GM18505 (cell line): ENCODE measurements around the gene PRSS23.
A peak's percentile ranks its signal among the peaks of the same experiment; 100 is the strongest.

Experiments used
- ATAC-seq: cut with Tn5 transposase; IDR thresholded peaks from one replicate; pipeline ENCODE4 v1.9.1; 2021; ENCODE audit not compliant: unreplicated experiment
- POLR2A ChIP-seq: IDR thresholded peaks from 4 replicates; pipeline ENCODE4 v1.6.1; 2011; ENCODE audit warnings: borderline replicate concordance; ENCODE audit not compliant: insufficient read depth, insufficient read length; ENCODE audit errors: extremely low read depth

The PRSS23 gene

GRCh38 chr11:86799680-86800075 lies 664 bp upstream of the PRSS23 start:
- no peak for TF ChIP-seq POLR2A
- ATAC-seq: no peak

GRCh38 chr11:86800960-86801272 lies 574 bp downstream of the PRSS23 start:
- ATAC-seq: no peak
- TF ChIP-seq POLR2A: no peak

GRCh38 chr11:86801364-86801763 lies 1.0 kb downstream of the PRSS23 start:
- TF ChIP-seq POLR2A: no peak
- ATAC-seq: no peak

- TF ChIP-seq POLR2A: no peak
- ATAC-seq: no peak
Measured at GRCh38 chr11:86802146-86802545, 1.8 kb downstream of the PRSS23 start.

GRCh38 chr11:86802601-86803051 lies 2.3 kb downstream of the PRSS23 start:
- peak; percentile 42 for ATAC-seq
- TF ChIP-seq POLR2A: no peak

GRCh38 chr11:86803136-86804045 lies 3.0 kb downstream of the PRSS23 start:
- no peak for ATAC-seq
- no peak for TF ChIP-seq POLR2A

- no peak for ATAC-seq
Measured at GRCh38 chr11:86804951-86805350, 4.6 kb downstream of the PRSS23 start.

GRCh38 chr11:86805873-86806310 lies 5.5 kb downstream of the PRSS23 start:
- no peak for TF ChIP-seq POLR2A
- peak; percentile 94 for ATAC-seq

More at GRCh38 chr11:86804951-86805350, 4.6 kb downstream of the PRSS23 start:
- TF ChIP-seq POLR2A: no peak

- no peak for ATAC-seq
- no peak for TF ChIP-seq POLR2A
Measured at GRCh38 chr11:86806903-86807302, 6.6 kb downstream of the PRSS23 start.

- TF ChIP-seq POLR2A: no peak
- no peak for ATAC-seq
Measured at GRCh38 chr11:86807360-86807759, 7.0 kb downstream of the PRSS23 start.

- ATAC-seq: no peak
- TF ChIP-seq POLR2A: no peak
Measured at GRCh38 chr11:86809561-86809960, 9.2 kb downstream of the PRSS23 start.

- no peak for ATAC-seq
Measured at GRCh38 chr11:86810288-86810687, 9.9 kb downstream of the PRSS23 start.

GRCh38 chr11:86811637-86812321 lies 11.4 kb downstream of the PRSS23 start:
- TF ChIP-seq POLR2A: no peak

More at GRCh38 chr11:86810288-86810687, 9.9 kb downstream of the PRSS23 start:
- TF ChIP-seq POLR2A: no peak

GRCh38 chr11:86812322-86812670 lies 12.0 kb downstream of the PRSS23 start:
- ATAC-seq: no peak
- TF ChIP-seq POLR2A: no peak

More at GRCh38 chr11:86811637-86812321, 11.4 kb downstream of the PRSS23 start:
- ATAC-seq: no peak

GRCh38 chr11:86812981-86813380 lies 12.6 kb downstream of the PRSS23 start:
- ATAC-seq: peak; percentile 68
- no peak for TF ChIP-seq POLR2A

GRCh38 chr11:86814775-86815174 lies 14.4 kb downstream of the PRSS23 start:
- no peak for TF ChIP-seq POLR2A

More at GRCh38 chr11:86814775-86815174, 14.4 kb downstream of the PRSS23 start:
- ATAC-seq: no peak
